Bone marrow (tissue), 2 donors: ENCODE results near the gene SRSF7.
A peak's percentile ranks its signal among the peaks of the same experiment; 100 is the strongest.
"Not testable (repeated sequence)": the region's sequence is repeated elsewhere in the genome, so short reads cannot be mapped to it uniquely, and the experiment has no call there.

ENCODE experiments used
- DNase-seq, 2 donors: peaks; one replicate each; lab custom pipeline; 2025; lab: John Stamatoyannopoulos, UW

The SRSF7 gene

DNA sequence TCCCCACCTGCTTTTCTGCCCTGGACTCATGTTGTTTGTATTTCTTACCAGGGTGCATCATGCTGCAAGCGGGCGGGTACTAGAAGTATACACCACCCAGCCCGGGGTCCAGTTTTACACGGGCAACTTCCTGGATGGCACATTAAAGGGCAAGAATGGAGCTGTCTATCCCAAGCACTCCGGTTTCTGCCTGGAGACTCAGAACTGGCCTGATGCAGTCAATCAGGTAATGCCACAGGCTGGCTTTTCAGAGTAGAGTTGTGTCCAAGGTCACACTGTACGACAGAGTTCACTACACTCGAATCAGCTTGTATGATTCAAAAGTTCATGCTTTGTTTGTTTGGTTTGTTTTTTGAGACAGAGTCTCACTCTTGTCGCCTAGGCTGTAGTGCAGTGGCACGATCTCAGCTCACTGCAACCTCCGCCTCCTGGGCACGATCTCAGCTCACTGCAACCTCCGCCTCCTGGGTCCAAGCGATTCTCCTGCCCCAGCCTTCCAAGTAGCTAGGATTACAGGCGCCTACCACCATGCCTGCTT, 19.4 kb downstream of the SRSF7 start:
- no peak for DNase-seq

DNA sequence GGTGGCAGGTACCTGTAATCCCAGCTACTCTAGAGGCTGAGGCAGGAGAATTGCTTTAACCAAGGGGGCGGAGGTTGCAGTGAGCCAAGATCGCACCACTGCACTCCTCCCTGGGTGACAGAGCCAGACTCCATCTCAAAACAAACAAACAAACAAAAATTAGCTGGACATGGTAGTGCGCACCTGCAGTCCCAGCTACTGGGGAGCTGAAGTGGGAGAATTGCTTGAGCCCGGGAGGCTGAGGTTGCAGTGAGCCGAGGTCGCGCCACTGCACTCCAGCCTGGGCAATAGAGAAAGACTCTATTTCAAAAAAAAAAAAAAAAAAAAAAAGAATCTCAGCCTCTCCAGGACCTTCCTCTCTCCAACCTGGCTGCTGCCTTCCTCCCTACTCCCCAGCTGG, 20.1 kb downstream of the SRSF7 start:
- no peak for DNase-seq

DNA sequence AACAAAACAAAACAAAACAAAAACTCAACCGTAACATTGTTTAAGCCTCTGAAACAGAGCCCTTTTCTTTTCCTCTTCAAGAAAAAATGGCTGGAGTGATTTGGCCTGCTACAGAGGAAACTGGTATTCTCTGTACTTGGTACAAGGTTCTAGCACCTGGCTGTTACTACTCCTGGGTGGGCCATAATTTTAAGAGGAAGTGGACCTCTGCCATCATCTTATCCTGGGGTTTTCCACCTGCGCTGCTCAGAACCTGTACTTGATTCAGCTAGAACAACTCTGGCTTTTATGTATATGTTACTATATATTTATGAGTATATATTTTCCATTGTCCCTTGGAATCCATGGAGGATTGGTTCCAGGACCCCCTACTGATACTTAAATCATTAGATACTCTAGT, 22.5 kb downstream of the SRSF7 start:
- DNase-seq, result no peak

DNA sequence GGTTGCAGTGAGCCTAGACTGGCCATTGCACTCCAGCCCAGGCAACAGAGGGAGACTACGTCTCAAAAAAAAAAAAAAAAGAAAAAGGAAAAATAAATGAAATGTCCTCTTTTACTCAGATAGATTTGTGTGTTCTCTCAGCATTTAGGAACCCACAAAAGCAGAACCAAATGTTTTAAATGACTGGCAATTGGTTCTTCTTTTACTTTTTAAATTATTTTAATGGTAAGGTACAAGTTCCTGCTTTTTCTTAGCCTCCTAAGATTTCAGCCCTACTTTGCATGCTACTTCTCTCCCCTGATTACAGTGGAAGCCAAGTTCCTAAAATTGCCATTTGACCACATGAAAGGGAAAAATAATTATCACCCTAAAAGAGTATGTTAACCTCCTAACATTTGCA, 23.5 kb downstream of the SRSF7 start:
- DNase-seq, result no peak

DNA sequence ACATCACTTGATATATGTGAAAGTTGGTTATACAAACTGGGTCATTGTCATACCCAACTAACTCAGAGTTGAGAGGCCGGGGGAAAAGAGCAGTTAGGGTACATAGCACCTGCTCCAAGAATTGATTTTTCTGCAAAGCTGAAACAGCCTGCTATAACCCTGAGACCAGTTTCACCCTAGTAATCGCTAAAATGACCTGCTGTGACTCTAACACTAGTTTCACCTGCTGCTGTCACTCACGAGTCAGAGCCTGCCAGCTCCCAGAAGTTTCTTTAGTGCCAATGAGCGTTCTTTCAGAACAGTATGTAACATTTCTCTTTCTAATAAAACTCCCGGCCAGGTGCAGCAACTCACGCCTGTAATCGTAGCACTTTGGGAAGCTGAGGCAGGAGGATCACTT, 28.0 kb downstream of the SRSF7 start:
- no peak for DNase-seq

DNA sequence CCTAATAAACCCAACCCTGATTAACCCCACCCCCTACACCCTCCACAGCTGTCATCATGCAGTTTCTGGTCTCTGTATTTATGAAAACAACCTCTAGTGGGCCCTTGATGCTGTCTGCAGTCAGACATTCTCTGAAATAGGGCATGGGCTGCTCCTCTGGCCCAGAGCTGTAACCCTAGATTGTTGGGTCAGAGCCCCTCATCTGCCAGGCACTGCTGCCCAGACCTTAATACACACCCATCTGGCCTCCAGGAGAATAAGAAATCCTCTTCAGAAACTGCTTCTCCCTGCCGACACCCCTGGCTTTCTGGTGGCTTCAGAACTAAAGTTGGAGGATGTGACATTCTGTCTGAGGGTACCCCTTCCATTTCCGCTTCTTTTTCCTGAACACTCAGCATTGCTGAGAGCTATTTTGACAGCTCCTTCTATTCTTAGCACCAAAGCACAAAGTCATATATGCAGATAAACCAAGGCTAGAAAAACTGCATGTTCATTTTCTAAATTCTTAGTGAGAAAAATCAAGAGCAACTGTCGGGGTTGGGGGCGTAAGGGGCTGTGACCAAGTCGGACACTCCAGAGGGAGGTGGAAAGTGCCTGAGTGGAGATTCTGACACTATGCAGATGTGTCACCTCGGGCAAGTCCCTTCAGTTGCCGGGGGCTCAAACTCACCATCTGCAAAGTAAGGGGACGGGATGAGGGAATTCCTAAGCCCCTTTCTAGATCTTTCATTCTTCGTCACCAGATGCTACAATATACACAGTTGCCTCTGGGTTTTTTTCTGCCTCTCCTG, 28.7 kb downstream of the SRSF7 start:
- DNase-seq, result peak in 1 of 2 donors; percentile 76

DNA sequence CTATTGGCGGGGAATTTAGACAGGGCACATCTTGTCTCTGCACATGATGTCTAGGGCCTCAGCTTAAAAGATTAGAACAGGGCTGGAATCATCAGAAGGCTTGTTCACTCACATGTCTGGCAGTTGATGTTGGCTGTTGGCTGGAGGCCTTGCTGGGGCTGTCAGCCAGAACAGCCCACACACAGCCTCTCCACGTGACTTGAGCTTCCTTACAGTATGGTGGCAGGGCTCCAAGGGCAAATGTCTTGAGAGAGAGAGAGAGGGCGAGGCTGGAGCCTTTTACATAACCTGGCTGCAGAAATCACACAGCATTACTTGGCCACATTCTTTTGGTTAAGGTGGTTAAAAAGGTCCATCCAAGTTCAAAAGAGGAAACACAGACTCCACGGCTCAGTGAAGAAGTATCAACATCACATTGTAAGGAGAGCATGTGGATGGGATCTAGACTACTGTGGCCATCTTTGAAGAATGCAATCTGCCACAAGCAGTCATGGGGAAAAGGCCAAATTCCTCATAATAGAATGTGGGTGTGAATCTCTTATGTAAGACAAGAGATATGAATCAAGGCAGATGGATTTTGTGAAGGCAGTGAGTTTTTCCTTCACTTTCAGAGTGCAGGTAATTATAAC, 30.4 kb downstream of the SRSF7 start:
- DNase-seq, result no peak

DNA sequence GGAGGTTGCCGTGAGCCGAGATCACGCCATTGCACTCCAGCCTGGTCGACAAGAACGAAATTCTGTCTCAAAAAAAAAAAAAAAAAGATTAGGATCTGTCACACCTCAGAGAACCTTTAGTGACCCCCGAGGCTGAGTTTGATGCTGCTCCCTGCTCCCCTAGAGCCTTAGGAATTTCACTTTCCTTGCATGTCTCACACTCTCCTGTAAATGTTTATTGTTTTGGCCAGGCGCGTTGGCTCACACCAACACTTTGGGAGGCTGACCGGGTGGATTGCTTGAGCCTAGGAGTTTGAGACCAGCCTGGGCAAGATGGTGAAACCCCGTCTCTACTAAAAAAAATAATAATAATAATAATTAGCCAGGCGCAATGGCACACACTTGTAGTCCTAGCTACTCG, 31.5 kb downstream of the SRSF7 start:
- DNase-seq, result no peak

DNA sequence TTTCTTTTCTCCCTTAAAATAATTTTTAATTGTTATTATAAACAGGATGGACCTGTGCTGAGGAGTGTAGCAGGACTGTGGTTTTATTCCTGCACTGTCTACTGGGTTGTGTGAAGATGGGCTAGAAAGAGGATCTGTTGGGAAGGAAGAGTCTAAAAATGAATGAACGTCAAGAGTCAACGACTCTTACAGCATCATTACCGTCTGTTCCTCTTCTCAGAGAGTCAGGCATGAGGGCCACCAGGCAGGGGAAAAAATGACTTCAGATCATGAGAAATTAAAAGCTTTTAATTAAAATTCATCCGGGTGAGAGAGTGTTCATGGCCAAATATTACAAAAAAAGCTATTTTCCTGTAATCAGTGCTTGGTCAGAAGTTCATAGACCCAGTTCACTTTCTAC, 32.6 kb downstream of the SRSF7 start:
- no peak for DNase-seq

DNA sequence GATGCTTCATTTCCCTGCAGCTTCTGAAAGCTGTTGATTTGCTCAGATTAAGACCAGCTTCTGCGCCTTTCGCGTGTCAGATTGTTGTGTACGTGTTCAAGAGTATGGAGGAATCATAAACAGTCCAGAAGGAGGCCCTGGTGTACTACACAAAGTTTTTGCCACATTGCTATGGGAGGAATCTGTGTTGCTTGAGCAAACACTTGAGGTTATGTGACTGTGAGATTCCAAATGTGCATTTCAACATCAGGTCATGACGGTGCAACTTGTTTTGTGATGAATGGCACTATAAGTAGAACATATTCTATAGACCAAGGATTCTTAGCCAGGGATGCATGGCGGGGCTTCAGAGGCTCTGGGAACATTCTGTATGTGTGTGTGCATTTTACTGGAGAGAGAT, 35.0 kb downstream of the SRSF7 start:
- DNase-seq, result no peak

DNA sequence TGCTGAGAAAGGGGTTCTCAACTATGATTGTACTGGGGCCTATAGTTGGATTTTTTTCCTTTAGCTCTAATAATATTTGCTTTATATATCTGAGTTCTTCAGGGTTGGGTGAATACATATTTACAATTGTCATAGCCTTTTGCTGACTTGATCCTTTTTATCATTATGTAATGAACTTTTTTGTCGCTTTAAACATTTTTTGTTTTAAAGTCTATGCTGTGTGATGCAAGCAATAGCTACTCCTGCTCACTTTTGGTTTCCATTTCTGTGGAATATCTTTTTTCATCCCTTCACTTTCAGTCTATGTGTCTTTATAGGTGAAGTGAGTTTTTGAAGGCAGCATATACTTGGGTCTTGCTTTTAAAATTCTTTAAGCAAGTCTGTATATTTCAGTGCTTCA, 36.2 kb downstream of the SRSF7 start:
- DNase-seq, result not testable (repeated sequence)

DNA sequence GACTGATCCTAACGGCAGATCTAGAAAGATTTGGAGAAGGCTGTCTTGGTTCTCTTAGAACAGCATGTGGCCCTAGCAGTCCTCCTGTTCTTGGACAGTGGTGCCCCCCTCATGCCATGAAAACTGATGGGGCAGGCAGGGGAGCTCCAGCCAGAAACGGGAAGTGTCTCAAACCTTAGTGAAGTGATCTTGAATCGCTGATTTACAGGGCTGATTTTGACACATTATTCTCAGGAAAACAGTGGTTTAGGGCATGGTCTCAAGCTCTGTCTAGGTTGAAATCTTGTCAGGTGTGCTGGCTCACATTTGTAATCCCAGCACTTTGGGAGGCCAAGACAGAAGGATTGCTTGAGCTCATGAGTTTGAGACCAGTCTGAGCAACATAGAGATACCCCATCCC, 37.8 kb downstream of the SRSF7 start:
- no peak for DNase-seq

DNA sequence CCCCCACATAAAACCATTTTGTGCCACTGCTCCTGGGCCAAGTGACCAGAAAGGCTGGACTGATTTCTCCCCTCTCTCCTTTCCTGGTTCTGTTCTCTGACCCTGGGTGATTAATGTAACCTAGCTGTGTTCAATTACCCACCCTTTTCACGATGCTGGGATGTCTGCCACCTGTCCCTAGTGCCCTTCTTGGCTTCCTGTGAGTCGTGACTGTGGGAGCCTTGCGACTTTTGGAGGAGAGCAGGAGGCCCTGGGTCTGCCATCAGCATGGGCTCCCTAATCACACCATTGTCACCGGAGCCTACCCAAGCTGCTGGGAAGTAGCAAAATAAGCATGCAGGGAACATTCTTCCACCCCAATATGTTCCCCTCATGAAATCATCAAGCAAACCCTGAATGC, 38.3 kb downstream of the SRSF7 start:
- DNase-seq, result no peak

DNA sequence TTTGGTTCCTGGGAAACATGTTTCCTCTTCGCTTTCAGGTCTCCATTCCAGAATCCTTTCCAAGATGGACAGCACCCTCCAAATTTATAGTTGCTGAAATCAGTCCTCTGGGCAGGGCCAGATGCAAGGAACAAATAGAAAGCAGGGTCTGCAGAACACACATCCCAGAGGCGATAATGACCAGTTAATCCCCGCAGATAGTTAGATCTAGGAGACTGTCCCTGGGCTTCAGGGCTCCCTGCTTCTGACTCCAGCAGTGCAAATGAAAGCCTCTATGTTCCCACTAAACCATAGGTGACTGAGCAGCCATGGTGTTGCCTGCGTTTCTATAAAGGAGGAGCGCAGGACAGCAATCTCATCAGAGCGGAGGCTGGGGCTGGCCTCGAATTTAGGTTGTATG, 38.7 kb downstream of the SRSF7 start:
- DNase-seq, result no peak

DNA sequence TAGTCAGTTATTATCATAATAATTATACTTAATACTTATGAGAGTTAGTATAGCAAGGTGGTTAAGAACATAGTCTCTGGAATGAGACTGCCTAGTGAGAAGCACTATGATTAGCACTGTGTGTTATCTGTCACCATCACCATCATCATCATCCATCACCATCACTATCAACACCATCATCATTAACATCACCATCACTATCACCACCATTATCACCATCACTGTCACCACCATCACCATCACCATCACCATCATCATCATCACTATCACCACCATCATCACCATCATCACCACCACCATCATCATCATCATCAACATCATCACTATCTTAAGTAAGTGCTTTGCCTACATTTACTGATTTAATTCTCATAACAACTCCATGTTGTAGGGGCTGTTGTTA, 39.6 kb downstream of the SRSF7 start:
- no peak for DNase-seq

DNA sequence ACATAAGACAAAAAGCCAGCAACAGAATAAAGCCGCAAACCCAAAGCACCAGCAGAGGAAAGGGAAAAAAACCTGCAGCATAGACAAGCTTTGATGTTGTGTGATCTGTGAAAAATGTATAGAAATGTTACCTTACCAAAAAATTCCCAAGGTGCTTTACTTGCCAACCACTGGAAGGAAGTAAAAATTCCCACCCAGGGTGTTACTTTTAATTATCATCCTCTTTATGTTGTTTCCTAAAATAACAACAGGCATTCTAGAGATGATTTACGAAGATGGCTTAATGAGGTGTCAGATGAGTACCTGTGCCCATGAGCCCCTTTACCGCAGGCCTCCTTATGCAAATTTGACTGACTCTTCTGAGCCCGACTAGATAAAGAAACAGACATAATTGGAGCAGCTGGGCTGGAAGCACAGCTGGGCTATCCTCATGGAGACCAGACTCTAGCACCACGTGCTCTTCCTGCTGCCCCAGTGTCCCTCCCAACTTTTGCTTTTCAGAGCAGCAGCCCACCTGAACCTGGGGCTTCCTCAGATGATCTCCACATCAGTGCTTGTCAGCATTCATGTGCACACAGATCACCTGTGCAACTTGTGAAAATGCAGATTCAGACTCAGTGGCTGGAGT, 41.5 kb downstream of the SRSF7 start:
- no peak for DNase-seq

DNA sequence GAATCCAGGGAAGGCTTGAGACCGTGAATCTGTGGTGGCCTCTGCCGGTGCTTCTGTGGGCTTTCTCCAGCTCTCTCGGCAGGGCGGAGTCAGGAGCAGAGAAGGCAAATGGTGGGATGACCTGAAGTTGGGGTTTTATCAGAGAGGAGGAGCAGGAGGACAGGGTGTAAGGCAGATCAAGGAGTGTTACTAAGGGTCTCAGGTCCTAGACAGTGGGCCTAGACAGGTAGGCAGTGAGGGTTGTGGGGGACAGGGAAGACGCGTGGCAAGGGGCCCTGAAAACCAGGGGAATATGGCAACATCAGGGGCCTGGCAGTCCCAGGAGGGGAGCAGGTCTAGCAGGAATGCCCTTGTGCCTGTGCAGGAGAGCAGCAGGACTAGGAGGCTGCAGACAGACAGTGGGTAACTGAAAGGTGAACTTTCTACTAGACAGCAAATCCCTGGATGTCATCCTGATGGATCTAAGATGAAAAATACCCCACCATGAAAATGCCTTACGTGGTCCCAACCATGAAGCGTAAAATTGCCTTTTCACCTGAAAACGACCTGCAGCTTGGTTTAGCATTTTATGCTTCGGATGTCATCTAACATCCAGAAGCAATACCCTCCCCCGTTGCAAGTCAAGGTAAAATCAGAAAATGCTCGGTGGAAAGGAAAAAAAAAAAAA, 42.1 kb downstream of the SRSF7 start:
- no peak for DNase-seq

DNA sequence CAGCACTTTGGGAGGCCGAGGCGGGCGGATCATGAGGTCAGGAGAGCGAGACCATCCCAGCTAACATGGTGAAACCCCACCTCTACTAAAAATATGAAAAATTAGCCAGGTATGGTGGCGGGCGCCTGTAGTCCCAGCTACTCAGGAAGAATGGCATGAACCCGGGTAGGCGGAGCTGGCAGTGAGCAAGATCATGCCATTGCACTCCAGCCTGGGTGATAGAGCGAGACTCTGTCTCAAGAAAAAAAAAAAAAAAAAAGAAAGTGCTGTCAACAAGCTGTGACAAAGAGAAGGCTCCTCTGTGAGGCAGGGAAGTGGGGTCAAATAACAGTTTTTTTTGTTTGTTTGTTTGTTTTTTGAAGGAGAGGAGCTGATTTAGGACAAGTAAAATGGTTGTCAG, 42.7 kb downstream of the SRSF7 start:
- not testable (repeated sequence) for DNase-seq

DNA sequence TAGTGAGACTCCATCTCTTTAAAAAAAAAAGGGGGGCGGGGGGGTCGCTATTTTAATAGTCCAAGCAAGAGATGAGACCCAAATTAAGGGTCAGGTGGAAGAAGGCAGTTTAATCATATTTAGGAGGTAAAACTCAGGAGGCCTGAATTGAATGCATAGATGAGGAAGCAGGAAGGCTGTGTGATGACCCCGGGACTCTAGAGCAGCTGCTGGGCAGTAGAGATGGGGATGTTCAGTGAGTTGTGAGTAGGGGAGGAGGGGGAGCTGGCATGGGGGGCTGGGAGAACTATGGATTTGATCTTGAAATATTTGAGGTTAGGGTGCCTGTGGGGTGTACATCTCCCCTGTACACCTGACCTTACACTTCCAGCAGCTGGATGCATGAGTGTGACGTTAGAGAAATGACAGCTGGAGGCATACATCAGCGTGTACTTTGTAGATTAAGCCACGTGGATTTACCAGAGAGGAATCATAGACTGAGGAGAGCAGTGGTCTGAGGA, 44.3 kb downstream of the SRSF7 start:
- no peak for DNase-seq

DNA sequence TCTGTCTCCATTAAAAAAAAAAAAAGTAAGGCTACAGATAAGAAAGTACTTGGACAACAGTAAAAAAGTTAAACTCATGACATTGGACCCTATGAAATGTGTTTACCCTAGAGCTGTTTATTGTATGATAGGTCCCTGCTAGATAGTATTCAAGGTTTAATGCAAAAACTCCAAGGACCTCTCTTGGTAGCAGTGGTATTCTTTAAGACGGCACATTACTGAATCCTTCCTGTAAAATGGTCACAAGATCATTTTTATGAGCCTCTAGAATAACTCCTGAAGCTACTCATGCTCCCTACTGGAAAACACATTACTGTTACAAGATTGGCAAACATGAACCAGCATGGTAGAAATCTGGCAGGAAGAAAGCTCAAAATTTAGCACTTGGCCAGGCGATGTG, 46.5 kb downstream of the SRSF7 start:
- no peak for DNase-seq

DNA sequence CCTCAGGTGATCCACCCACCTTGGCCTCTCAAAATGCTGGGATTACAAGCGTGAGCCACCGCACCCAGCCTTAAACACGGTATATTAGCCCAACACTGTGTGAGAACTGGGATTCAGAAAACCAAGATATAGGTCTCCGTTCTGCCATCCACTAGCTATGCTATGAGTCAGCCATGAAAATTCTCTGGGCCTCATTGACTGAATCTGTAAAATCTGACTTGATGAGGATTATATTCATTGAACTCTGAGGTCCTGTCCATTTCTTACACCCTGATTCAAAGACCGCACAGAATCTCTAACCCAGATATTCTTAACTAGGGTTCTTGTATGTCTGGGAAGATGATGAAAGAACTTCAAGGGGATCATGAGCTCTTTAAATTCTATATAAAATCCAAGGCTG, 47.8 kb downstream of the SRSF7 start:
- not testable (repeated sequence) for DNase-seq

DNA sequence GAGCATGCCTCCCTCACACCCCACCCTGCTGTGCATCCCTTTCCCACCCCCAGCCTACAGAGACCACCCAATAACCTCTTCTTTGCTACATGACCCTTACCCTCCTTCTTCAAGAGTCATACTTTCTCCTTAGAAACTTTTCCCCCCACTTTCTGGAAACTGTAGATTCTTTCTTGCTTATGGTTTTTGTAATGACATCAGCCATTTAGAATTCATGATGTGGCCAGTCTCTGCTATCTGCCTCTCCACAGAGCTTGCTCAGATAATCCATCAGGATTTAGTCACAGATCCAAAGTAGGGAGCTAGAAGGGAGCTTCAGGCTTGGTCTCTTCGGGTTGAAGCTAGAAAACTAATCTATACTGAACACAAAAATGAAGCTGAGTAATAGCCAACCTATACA, 48.7 kb downstream of the SRSF7 start:
- no peak for DNase-seq
